Measurements from ENCODE around the gene ITGB7. TPM values are rescaled to one million over a fixed set of nuclear protein-coding genes. Genes with fewer than 3 reads are reported as not detected.
A peak's percentile ranks its signal among the peaks of the same experiment; 100 is the strongest.

Gene ITGB7
- total RNA-seq, 1 donor from 2014 or later = 1.3 TPM

- no peaks in the 10 kb centered on the region for H3K9me3 ChIP-seq (ENCODE audit: insufficient read depth, low read depth, low read length)
- no peak for FAIRE-seq
- no peak overlapping the region for H3K4me3 ChIP-seq (ENCODE audit: insufficient read depth, low read depth, low read length)
- no peaks in the 10 kb centered on the region for H3K27me3 Mint-ChIP-seq (ENCODE audit: low read depth, unreplicated experiment)
- H3K4me2 ChIP-seq (ENCODE audit: low read length) = no peak overlapping the region
- H3K4me1 ChIP-seq (ENCODE audit: insufficient read depth, low read length) = no peaks in the 10 kb centered on the region
- no peak overlapping the region for H3K27ac ChIP-seq (ENCODE audit: low read depth, low read length)
- H3K4me3 Mint-ChIP-seq (ENCODE audit: unreplicated experiment) = no peak overlapping the region
- TF ChIP-seq CTCF (IDR thresholded peaks at IDR 0.05; ENCODE audit: insufficient read depth, low read depth, low read length) (no peak), EZH2 (IDR thresholded peaks at IDR 0.05; ENCODE audit: insufficient read depth, low read length) (no peak)
- no peaks in the 10 kb centered on the region for H3K27me3 ChIP-seq (ENCODE audit: insufficient read depth, low read length)
- no peaks in the 10 kb centered on the region for H3K79me2 ChIP-seq (ENCODE audit: insufficient read depth, low read length)
- no peaks in the 10 kb centered on the region for H4K20me1 ChIP-seq (ENCODE audit: insufficient read depth, low read length)
- H2AFZ ChIP-seq (ENCODE audit: low read depth, low read length) = no peak overlapping the region
- peaks cover 7% of the 10 kb centered on the region for H3K36me3 Mint-ChIP-seq (ENCODE audit: low read depth, unreplicated experiment)
- no peaks in the 10 kb centered on the region for H3K36me3 ChIP-seq (ENCODE audit: insufficient read depth, low read length)
- H3K9me3 Mint-ChIP-seq (ENCODE audit: unreplicated experiment) = no peaks in the 10 kb centered on the region
- DNase-seq (ENCODE audit: low read depth) = no peak
- H3K27ac Mint-ChIP-seq (ENCODE audit: unreplicated experiment) = no peak overlapping the region
- no peaks in the 10 kb centered on the region for H3K4me1 Mint-ChIP-seq (ENCODE audit: low read depth, unreplicated experiment)
- H3K9ac ChIP-seq (ENCODE audit: low read length) = no peak overlapping the region
These were observed 46.4 kb downstream of the ITGB7 start for GRCh38 chr12:53160673-53161072.

GRCh38 chr12:53160000-53160399 is 47.1 kb downstream of the ITGB7 start:
- Histone ChIP-seq H3K36me3 (ENCODE audit: insufficient read depth, low read length) (no peaks in the 10 kb centered on the region), H4K20me1 (ENCODE audit: insufficient read depth, low read length) (no peaks in the 10 kb centered on the region), H2AFZ (ENCODE audit: low read depth, low read length) (no peak overlapping the region), H3K4me3 (ENCODE audit: insufficient read depth, low read depth, low read length) (no peak overlapping the region), H3K9ac (ENCODE audit: low read length) (no peak overlapping the region), H3K27ac (ENCODE audit: low read depth, low read length) (no peak overlapping the region), H3K4me2 (ENCODE audit: low read length) (no peak overlapping the region), H3K9me3 (ENCODE audit: insufficient read depth, low read depth, low read length) (no peaks in the 10 kb centered on the region), H3K27me3 (ENCODE audit: insufficient read depth, low read length) (no peaks in the 10 kb centered on the region), H3K79me2 (ENCODE audit: insufficient read depth, low read length) (no peaks in the 10 kb centered on the region), H3K4me1 (ENCODE audit: insufficient read depth, low read length) (no peaks in the 10 kb centered on the region)
- Mint-ChIP-seq H3K9me3 (ENCODE audit: unreplicated experiment) (no peaks in the 10 kb centered on the region), H3K4me3 (ENCODE audit: unreplicated experiment) (no peak overlapping the region), H3K4me1 (ENCODE audit: low read depth, unreplicated experiment) (no peaks in the 10 kb centered on the region), H3K27me3 (ENCODE audit: low read depth, unreplicated experiment) (no peaks in the 10 kb centered on the region), H3K36me3 (ENCODE audit: low read depth, unreplicated experiment) (peaks cover 7% of the 10 kb centered on the region), H3K27ac (ENCODE audit: unreplicated experiment) (no peak overlapping the region)
- DNase-seq (ENCODE audit: low read depth) (no peak), FAIRE-seq (no peak)
- TF ChIP-seq CTCF (IDR thresholded peaks at IDR 0.05; ENCODE audit: insufficient read depth, low read depth, low read length) (no peak), EZH2 (IDR thresholded peaks at IDR 0.05; ENCODE audit: insufficient read depth, low read length) (no peak)

GRCh38 chr12:53159195-53159839 is 47.7 kb downstream of the ITGB7 start:
- no peak for FAIRE-seq
- Histone ChIP-seq H2AFZ (ENCODE audit: low read depth, low read length) (peak overlapping the region; percentile 66), H3K79me2 (ENCODE audit: insufficient read depth, low read length) (no peaks in the 10 kb centered on the region), H3K36me3 (ENCODE audit: insufficient read depth, low read length) (no peaks in the 10 kb centered on the region), H3K4me2 (ENCODE audit: low read length) (no peak overlapping the region), H3K9ac (ENCODE audit: low read length) (no peak overlapping the region), H3K27me3 (ENCODE audit: insufficient read depth, low read length) (no peaks in the 10 kb centered on the region), H4K20me1 (ENCODE audit: insufficient read depth, low read length) (no peaks in the 10 kb centered on the region), H3K27ac (ENCODE audit: low read depth, low read length) (no peak overlapping the region), H3K9me3 (ENCODE audit: insufficient read depth, low read depth, low read length) (no peaks in the 10 kb centered on the region), H3K4me3 (ENCODE audit: insufficient read depth, low read depth, low read length) (no peak overlapping the region), H3K4me1 (ENCODE audit: insufficient read depth, low read length) (no peaks in the 10 kb centered on the region)
- H3K27ac Mint-ChIP-seq (ENCODE audit: unreplicated experiment) = no peak overlapping the region
- H3K4me3 Mint-ChIP-seq (ENCODE audit: unreplicated experiment) = no peak overlapping the region
- peak; percentile 26 for DNase-seq (ENCODE audit: low read depth)
- H3K27me3 Mint-ChIP-seq (ENCODE audit: low read depth, unreplicated experiment) = peaks cover 1% of the 10 kb centered on the region
- no peak for TF ChIP-seq EZH2 (IDR thresholded peaks at IDR 0.05; ENCODE audit: insufficient read depth, low read length)
- peak; percentile 98 for TF ChIP-seq CTCF (IDR thresholded peaks at IDR 0.05; ENCODE audit: insufficient read depth, low read depth, low read length)
- no peaks in the 10 kb centered on the region for H3K4me1 Mint-ChIP-seq (ENCODE audit: low read depth, unreplicated experiment)
- peaks cover 6% of the 10 kb centered on the region for H3K36me3 Mint-ChIP-seq (ENCODE audit: low read depth, unreplicated experiment)
- no peaks in the 10 kb centered on the region for H3K9me3 Mint-ChIP-seq (ENCODE audit: unreplicated experiment)

All from astrocyte (in vitro differentiated cells and primary cell).